ENCODE results near the gene CTXND1.

DNA sequence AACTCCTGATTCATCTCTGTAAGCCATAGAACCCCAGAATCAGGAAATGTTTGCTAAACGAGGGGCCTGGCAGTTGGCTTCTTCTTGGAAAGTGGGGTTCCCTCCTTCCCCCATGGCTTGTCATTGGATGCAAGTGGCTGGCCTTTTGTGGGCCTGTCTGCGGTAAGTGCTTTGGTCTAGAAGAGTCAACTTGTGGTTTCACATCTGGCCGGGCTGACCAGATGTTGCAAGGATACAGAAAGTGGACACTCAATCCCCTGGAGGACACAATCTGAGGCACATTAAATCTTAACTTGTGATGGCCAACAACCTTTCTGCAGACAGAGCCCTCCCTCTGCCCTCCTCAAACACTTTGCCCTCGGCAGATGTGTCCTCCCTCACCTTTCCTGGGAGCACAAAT, 98.1 kb downstream of the CTXND1 start:
- TF ChIP-seq POLR2AphosphoS5 (IDR thresholded peaks at IDR 0.05; ENCODE audit: borderline replicate concordance, low read depth, low read length) (no peak), EZH2 (IDR thresholded peaks at IDR 0.05) (no peak), FOXP2 (optimal IDR thresholded peaks at IDR 0.05; ENCODE audit: control extremely low read depth, extremely low read length, insufficient read depth) (no peak)

All from SK-N-MC (cell line).